HTR-8/SVneo (cell line): Measurements from ENCODE around the gene ADAMTS6.
"Not testable (repeated sequence)": the region's sequence is repeated elsewhere in the genome, so short reads cannot be mapped to it uniquely, and the experiment has no call there.

Experiments
- DNase-seq: peaks from one replicate; pipeline ENCODE4 v3.0.0; 2011; ENCODE audit warnings: low spot score, mixed read lengths; ENCODE audit not compliant: insufficient read length
- FAIRE-seq: peaks from 2 replicates; lab custom pipeline; 2011; peaks lifted over from hg19 to GRCh38; lab: Jason Lieb, UNC

The ADAMTS6 gene

DNA sequence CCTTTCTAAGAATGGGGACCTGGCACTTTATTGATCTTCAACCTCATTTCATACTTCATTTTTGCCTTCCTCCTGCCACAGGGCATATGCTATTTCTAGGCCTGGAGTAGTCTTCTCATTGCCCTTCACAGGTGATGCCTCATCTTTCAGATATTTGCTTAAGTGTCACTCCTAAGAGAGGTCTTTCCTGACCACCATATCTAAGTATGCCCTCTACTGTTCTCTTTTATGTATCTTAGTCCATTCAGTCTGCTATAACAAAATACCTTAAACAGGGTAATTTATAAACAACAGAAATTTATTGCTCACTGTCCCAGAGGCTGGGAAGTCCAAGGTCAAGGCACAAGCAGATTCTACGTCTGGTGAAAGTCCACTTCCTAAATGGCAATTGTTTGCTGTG lies 99.1 kb downstream of the ADAMTS6 start:
- FAIRE-seq (no peak), DNase-seq (no peak)

DNA sequence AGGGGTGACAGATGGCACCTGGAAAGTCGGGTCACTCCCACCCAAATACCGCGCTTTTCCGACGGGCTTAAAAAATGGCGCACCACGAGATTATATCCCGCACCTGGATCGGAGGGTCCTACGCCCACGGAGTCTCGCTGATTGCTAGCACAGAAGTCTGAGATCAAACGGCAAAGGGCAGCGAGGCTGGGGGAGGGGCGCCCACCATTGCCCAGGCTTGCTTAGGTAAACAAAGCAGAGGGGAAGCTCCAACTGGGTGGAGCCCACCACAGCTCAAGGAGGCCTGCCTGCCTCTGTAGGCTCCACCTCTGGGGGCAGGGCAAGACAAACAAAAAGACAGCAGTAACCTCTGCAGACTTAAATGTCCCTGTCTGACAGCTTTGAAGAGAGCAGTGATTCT lies 111.2 kb downstream of the ADAMTS6 start:
- not testable (repeated sequence) for FAIRE-seq, DNase-seq

DNA sequence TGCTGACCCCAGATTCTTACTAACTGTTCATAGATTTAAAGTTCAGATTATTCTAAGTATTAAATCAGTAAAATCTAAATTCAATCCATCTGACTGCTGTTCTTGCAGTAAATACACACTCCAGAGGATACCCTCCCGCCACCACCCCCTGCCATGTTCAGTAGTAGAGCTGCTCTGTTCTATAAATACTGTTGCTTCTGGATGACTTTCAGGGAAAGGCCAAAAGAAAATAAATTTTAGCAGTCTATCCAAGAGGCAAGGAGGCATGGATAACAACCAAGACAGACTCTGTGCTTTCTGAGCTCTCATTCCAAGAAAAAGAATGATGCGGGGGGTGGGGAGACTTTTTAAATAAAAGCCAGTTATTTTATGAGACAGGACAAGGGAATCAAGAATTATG lies 115.1 kb downstream of the ADAMTS6 start:
- no peak for FAIRE-seq
- DNase-seq: no peak

DNA sequence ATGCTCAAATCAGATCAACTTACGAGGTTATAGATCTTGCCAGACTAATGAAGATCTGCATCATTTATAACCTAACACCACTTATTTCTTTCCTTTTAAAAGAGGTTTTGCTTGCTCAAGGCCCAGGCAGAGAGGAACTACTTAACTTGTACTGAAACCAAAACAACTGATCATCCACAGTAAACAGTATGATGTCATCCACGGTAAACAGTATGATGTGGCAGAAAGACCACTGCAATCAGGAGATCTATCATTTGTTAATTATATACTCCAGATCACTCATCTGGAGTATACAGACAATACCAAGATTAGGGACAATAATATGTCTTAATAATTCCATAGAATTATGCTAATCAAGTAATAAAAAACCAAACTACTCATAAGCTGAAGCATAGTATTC lies 116.8 kb downstream of the ADAMTS6 start:
- FAIRE-seq: no peak
- DNase-seq: no peak

DNA sequence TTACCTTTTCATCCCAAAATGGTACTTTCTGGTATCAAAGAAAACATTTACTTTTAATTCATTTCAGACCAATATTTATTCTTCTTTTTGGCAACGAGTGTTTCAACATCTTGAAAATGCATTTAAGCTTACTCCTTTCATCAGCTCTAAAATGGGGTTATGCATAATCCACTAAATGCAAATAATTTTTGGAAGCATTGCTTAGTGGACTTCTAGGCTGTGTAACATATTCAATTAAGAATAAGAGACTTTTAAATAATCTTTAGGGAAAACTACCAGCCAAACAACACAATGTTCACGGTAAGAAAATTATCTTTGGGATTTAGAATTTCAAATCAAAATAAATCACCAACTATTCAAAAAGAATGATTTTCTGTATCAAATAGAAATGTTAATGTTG lies 118.2 kb downstream of the ADAMTS6 start:
- no peak for DNase-seq
- no peak for FAIRE-seq

DNA sequence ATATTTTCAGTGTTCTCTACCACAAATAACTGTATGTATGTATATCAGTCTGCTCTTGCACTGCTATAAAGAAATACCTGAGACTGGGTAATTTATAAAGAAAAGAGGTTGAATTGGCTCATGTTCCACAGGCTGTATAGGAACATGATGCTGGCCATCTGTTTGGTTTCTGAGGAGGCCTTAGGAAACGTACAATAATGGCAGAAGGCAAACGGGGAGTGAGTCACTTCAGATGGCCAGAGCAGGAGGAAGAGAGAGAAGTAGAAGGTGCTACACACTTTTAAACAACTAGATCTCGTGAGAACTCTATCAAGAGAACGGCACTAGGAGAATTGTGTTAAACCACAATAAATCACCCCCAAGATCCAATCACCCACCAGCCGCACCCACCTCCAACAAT lies 121.7 kb downstream of the ADAMTS6 start:
- DNase-seq (no peak), FAIRE-seq (no peak)

DNA sequence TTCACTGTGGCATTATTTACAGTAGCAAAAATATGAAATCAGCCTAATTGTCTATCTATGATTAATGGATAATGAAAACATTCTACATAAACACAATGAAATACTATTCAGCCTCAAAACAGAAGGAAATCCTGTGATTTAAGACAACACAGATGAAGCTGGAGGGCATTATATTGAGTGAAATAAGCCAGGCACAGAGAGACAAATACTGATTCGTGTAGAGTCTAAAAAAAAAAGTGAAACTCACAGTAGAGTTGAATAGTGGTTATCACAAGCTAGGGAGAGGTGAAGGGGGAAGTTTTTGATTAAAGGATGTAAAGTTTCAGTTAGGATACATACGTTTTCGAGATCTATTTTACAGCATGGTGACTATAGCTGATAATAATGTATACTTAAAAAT lies 122.2 kb downstream of the ADAMTS6 start:
- no peak for DNase-seq
- FAIRE-seq: no peak

DNA sequence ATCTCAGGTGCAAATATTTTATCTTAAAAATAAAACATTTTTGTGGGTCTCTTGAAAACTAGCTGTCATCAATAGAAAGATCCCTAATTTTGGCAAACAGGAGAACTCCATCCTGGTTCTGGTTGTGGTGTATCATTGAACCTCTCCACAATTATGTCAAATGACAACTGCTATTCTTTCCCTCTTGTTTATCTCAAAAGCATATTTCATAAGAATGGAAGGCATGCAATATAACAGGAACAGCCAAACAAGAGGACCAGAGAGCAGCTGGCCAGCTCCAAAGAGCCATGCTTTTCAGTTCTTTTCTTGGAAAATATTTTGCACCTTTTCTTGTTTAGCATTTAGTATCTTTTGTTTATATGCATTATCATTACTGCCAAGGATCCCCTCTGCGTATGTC lies 125.4 kb downstream of the ADAMTS6 start:
- DNase-seq (no peak), FAIRE-seq (no peak)

DNA sequence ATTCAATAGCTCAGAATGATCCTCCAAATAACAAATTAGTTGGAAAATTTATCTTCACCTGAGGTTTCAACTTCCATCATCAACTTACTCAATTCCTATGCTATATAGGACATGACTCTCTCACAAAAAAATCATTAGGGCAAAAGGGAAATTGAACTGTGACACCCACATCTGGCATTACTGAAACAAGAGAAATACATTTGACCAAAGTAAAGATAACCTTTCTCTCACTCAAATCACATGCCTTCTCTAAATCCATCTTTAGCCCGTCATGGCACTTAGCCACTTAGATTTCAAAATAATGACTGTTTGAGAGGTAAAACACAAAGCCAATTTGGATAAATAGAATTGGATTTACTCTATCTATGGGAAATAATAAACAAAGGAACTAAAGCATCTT lies 126.4 kb downstream of the ADAMTS6 start:
- FAIRE-seq: no peak
- no peak for DNase-seq

DNA sequence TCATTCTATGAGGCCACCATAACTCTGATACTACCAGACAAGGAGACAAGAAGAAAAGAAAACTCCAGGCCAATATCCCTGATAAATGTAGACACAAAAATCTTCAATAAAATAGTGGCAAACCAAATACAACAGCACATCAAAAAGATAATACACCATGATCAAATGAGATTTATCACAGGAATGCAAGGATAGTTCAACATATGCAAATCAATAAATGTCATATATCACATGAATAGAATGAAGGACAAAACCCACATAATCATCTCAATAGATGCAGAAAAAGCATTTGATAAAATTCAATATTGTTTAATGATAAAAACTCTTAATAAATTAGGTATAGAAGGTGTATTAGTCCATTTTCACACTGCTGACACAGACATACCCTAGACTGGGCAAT lies 139.9 kb downstream of the ADAMTS6 start:
- FAIRE-seq: no peak
- no peak for DNase-seq

DNA sequence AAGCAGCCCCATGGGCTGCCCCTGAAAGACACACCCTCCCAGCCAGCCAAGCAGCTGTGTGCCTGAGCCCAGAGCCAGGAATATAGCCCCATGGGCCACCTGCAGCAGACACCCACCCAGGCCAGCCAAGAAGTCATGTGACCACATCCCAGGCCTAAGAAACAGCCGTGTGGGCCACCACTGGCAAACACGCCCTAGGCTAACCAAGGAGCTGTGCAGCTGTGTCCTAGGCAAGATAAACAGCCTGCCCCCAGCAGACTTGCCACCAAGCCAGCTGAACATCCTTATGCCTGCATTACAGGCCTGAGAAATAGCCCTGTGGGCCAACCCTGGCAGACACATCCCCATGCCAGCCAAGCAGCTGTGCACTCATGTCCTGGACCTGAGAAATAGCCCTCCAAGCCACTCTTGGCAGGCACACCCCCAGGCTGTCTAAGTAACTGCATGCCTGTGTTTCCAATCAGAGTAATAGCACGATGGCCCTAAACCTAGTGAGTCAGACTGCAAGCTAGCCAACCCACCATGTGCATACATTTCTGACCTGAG lies 143.0 kb downstream of the ADAMTS6 start:
- FAIRE-seq (no peak), DNase-seq (no peak)

DNA sequence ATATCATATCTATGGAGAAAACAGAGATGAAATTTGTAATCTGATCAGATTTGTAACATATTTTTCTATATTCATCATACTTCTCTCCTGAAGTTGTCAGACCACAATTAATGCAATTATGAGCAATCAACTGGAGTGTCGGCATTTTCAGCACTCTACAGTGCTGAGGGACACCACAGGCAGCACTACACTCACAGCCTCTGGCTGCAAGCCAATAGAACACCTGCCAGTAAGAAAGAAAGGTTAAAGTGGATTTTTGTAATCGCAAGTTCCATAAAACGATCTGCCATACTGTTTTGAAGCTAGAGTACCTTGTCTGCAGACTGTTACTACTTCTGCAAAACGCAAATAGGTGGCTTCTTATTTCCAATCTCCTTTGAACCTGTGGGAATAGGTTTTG lies 147.6 kb downstream of the ADAMTS6 start:
- DNase-seq (no peak), FAIRE-seq (no peak)

DNA sequence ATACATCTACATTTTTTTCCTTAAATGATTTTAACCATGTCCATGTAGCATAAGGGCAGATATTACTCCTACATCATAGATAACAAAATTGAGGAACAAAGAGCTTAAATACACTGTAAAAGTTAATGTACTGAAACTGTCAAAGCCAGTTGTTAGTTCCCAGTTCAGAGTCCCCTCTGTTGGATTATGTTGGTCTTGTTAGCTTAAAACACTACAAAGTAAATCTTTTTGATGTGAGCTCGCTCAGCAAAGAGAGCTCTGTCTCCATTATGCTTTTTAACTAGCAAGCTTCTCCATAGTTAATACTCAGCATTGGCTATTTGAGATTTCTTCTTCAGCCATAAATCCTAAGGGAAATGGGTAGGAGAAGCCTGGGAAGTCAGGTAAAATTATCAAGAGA lies 149.1 kb downstream of the ADAMTS6 start:
- DNase-seq: no peak
- no peak for FAIRE-seq

DNA sequence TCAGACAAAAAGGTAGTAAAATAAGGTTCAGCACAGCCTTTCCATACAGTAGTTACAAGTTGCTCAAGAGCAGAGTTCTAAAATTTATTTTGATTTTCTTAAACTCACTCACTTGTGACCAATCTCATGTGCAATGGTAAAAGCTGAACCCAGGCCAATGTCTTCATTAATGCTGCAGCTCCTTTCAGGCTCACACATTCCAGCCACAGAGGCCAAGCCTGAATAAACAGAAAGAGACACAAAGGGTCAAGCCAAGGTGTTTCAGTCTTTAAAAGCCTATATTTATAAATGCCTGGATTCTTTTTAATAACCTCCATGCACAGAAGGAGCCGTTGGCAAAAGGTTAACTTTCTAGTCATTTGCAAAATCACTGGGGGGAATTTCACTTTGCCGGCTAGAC lies 152.5 kb downstream of the ADAMTS6 start:
- no peak for FAIRE-seq

DNA sequence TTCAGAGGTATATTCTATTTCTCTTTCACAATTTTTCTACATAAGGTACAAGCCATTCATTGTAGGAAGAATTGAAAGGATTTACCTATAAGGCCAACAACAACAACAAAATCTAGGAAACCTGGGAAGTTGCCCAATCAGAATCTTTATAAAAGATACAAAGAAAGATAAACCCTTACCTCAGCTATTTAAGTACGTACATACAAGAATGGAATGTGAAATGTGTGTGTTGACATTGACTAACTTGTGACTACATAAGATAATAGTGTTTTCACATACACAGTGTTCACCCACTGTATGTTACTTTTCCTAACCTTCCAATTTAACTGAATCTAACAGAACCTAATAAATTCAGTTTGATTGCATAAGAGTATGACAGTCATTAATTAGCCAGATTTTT lies 154.1 kb downstream of the ADAMTS6 start:
- no peak for DNase-seq
- FAIRE-seq: no peak

More for the DNA sequence above, 152.5 kb downstream of the ADAMTS6 start:
- no peak for DNase-seq

DNA sequence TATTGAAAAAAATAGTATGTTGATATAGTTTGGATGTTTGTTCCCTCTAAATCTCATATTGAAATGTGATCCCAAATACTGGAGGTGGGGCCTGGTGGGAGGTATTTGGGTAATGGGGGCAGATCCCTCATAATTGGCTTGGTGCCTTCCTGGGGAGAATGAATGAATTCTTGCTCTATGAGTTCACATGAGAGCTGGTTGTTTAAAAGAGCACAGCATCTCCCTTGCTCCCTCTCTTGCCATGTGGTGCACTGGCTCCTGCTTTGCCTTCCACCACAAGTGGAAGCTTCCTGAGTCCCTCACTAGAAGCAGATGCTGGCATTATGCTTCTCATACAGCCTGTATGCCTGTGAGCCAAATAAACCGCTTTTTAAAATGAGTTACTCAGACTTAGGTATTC lies 154.8 kb downstream of the ADAMTS6 start:
- DNase-seq (no peak), FAIRE-seq (no peak)

DNA sequence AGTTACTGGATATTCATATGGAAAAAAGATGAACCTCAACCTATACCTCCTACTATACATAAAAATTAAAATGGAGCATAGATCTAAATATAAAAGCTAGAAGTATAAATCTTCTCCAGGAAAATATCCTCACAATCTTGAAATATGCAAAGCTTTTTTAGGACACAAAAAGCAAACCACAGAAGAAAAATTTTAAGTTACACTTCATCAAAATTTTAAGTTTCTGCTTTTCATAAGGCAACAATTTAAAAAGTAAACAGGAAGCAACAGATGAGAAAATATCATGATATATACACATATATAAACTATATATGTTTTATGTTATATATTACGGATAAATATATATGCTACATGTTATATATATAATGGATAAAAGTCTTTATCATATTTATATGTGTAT lies 157.5 kb downstream of the ADAMTS6 start:
- DNase-seq: no peak
- FAIRE-seq: no peak

DNA sequence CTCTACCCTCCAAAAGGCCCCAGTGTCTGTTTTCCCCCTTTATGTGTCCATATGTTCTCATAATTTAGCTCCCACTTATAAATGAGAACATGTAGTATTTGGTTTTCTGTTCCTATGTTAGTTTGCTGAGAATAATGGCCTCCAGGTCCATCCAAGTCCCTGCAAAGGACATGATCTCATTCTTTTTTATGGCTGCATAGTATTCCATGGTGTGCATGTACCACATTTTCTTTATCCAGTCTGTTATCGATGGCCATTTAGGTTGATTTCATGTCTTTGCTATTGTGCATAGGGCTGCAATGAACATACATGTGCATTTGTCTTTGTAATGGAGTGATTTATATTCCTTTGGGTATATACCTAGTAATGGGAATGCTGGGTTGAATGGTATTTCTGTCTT lies 161.0 kb downstream of the ADAMTS6 start:
- not testable (repeated sequence) for DNase-seq, FAIRE-seq

DNA sequence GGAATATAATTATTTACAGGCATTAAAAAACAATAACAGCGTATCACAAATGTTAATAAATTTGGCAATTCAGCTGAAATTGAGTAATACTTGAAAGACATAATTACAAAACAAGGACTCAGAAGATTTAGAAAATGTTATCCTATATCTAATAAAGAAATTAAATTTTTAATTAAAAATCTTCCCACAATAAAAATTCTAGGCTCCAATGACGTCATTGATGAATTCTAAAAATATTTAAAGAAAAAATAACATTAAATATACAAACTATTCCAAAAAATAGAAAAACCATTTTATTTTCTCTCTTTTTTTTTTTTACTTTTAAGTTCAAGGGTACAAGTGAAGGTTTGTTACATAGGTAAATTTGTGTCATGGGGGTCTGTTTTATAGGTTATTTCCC lies 161.5 kb downstream of the ADAMTS6 start:
- FAIRE-seq: no peak

DNA sequence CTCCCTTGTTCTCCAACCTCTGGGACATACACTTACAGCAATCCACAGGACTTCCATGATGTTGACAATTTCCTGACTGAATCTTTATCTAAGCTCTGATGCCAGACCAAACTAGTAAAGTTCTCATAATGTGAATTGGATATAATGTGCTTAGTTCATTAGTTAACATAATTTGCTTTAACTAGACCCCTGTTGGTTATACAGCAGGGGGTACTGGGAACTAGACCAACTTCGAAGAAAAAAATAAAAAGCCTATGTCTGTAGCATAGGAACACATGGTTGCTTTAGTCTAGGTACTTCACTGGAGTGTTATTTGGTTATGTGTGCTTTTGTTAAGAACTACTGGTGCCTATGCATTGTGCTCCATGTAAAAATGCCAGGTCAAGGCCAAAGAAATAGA lies 173.8 kb downstream of the ADAMTS6 start:
- FAIRE-seq (peak; percentile 40), DNase-seq (no peak)

More for the DNA sequence above, 161.5 kb downstream of the ADAMTS6 start:
- no peak for DNase-seq

DNA sequence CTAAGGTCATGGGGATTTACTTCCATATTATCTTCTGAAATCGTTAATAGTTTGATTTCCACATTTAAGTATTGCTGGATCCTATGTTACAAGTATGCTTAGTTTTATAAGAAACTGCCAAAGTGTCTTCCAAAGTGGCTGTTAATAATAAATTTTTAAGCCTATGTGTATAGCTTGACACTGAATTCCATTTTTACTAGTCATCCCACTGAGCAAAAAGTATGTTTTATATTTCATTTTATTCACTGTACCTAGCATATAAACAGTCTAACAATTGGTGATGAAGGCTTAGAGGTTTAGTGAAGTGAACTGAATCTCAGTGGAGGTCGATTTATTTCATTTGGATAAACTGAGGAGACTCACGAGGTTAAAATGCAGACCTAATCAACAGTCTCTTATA lies 174.6 kb downstream of the ADAMTS6 start:
- no peak for FAIRE-seq
- no peak for DNase-seq

DNA sequence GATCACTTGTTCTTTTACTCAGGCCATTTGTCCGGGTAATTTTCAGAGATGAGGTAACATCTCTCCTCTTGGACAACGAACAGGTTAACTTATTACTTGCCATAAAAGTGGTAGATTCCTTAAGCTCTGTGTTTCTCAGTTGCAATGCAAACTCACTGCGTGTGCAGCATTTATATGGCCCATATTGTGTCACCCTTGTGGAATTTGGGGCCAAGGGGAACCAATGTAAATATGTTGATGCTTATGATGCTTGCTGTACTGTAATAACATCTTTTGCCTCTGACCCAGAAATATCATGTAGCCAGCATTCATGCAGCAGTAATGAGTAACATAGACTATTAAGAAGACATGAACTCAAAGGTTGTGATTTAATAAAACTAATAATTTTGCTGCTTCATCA lies 175.8 kb downstream of the ADAMTS6 start:
- DNase-seq: no peak
- FAIRE-seq: peak; percentile 80

DNA sequence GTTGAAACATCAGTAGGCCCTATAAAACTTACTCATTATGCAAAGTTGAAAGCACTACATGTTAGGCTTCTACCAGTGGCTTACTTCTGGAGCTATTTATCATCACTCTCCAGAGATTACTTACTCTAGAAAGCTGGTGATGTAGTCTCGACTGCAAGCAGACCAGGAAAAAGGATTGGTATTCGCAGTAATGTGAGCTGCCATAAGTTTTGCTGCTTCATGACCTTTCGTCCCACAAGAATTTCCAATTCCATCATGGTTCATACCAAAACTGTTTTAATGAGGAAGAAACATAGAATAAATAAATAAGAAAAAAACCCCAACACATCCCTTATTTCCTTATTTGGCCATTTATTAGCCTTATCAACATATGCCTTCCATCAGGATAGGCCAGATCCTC lies 181.9 kb downstream of the ADAMTS6 start:
- FAIRE-seq (no peak), DNase-seq (no peak)
